Epithelial cell of proximal tubule (primary cell): Measurements from ENCODE around the gene PDLIM3. TPM values are rescaled to one million over a fixed set of nuclear protein-coding genes. Genes with fewer than 3 reads are reported as not detected.

Experiments
- DNase-seq: peaks from one replicate; pipeline ENCODE4 v3.0.0-alpha.2; 2011; ENCODE audit warnings: low read depth
- H3K4me3 ChIP-seq: 2 replicates; pipeline ENCODE4 v1.5.1; 2011; ENCODE audit warnings: low read depth, mild to moderate bottlenecking, low read length
- total RNA-seq: library from RNA; depleted of rRNA; stranded (reverse); fragments of >200 nt; gene quantifications from 2 replicates; pipeline ENCODE4 v1.2.3, GENCODE V29; 2015
- TF ChIP-seq, protein P1 (sequence below): conservative IDR thresholded peaks from 2 replicates; pipeline ENCODE4 v1.5.1; 2012; ENCODE audit warnings: low read depth, mild to moderate bottlenecking, low read length

Gene PDLIM3
- total RNA-seq, 1 donor from 2014 or later = 7.8 TPM

- H3K4me3 ChIP-seq = no peak overlapping the region
- TF ChIP-seq, protein P1, sequence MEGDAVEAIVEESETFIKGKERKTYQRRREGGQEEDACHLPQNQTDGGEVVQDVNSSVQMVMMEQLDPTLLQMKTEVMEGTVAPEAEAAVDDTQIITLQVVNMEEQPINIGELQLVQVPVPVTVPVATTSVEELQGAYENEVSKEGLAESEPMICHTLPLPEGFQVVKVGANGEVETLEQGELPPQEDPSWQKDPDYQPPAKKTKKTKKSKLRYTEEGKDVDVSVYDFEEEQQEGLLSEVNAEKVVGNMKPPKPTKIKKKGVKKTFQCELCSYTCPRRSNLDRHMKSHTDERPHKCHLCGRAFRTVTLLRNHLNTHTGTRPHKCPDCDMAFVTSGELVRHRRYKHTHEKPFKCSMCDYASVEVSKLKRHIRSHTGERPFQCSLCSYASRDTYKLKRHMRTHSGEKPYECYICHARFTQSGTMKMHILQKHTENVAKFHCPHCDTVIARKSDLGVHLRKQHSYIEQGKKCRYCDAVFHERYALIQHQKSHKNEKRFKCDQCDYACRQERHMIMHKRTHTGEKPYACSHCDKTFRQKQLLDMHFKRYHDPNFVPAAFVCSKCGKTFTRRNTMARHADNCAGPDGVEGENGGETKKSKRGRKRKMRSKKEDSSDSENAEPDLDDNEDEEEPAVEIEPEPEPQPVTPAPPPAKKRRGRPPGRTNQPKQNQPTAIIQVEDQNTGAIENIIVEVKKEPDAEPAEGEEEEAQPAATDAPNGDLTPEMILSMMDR = no peak
- DNase-seq = no peak
These were observed 69.6 kb downstream of the PDLIM3 start for GRCh38 chr4:185465707-185466106.

DNA sequence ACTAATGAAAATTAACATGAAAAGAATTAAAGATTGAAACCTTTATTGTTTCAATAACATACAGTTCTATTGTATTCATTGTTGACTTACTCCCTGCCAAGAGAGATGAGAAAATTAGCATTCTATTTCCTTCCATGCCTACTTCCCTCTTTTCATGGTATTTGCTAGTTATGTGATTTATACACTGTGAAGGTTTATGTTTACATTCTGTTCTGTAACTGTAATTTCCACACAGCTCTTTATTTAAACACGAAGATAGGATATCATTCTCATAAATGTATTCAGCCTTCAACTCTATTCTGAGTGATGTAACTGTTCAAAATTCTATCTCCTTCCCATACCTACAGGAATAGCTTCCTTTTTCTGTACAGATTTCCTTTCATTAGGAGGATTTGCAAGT is 70.4 kb downstream of the PDLIM3 start:
- H3K4me3 ChIP-seq = no peak overlapping the region
- DNase-seq = no peak
- TF ChIP-seq, protein P1 = no peak

DNA sequence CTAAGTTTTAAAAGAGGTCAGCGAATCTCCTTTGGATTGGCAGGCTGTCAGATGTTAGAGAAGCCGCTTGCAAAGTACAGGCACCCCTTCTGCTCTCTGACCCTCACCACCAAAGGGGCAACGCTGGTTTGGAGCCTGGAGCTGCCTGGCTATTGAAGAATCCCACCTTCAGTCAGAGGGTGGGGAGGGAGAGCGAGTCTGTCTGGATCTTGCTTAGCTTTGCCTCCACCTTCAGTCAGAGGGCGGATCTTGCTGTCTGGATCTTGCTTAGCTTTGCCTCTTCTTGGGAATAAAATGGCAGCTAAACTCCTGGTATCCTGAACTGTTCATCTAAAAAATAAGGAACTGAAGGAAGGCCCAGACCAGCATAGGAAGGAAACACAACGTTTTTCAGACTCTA is 71.1 kb downstream of the PDLIM3 start:
- TF ChIP-seq, protein P1 = no peak
- no peak overlapping the region for H3K4me3 ChIP-seq
- no peak for DNase-seq

DNA sequence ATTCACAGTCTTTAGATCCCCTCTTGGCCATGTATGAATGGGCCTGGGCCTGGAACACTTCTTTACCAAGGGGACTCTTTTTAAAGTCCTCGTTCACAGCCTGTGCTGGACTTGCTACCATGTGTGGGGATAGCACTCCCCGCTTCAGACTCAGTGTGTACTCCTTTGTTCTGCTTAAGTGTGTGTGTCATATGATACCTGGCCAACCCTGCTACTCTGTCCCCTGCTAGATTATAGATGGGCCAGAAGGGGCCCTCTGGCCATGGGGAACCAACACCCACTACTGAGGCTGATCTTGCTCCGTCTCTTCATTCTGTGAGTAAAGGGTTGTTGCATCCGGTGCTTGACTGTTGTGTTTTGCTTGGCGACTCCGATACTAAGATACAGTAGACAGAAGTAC is 71.8 kb downstream of the PDLIM3 start:
- no peak for DNase-seq
- no peak overlapping the region for H3K4me3 ChIP-seq
- TF ChIP-seq, protein P1 = no peak

DNA sequence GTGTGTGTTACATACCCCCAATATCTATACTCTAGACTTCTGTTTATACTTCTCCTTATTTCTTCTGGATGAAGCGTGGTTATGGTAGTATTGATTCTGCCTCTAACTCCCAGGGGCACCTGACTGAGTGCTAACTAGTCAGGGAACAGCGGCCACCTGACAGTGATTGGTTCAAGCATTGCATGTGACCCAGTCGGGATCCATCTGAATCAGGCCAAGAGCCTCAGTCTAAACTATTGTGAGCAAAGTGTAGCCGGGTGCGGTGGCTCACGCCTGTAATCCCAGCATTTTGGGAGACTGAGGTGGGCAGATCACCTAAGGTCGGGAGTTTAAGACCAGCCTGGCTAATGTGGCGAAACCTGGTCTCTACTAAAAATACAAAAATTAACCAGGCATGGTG is 73.7 kb downstream of the PDLIM3 start:
- TF ChIP-seq, protein P1 = no peak
- DNase-seq = no peak
- H3K4me3 ChIP-seq = no peak overlapping the region

- no peak overlapping the region for H3K4me3 ChIP-seq
- TF ChIP-seq, protein P1 = no peak
- DNase-seq = no peak
These were observed 78.2 kb downstream of the PDLIM3 start for GRCh38 chr4:185457136-185457535.

- no peak for DNase-seq
- H3K4me3 ChIP-seq = no peak overlapping the region
These were observed 79.2 kb downstream of the PDLIM3 start for GRCh38 chr4:185456131-185456530.

More at GRCh38 chr4:185456131-185456530, 79.2 kb downstream of the PDLIM3 start:
- TF ChIP-seq, protein P1 = no peak

Other genes with a start within 250 kb of the PDLIM3 start
- gene LRP2BP, start 139.6 kb downstream of the PDLIM3 start, total RNA-seq = 0.06 and 0.14 TPM in 2 replicates
- 1.0 and 15.5 TPM in 2 replicates for gene ANKRD37, start 138.7 kb downstream of the PDLIM3 start, total RNA-seq
- gene UFSP2, start 109.5 kb downstream of the PDLIM3 start, total RNA-seq = 22.2 and 28.9 TPM in 2 replicates
- 0.07 and 0.46 TPM in 2 replicates for gene CCDC110, start 63.8 kb downstream of the PDLIM3 start, total RNA-seq